ENCODE results near the gene MRPS7. TPM values are rescaled to one million over a fixed set of nuclear protein-coding genes. Genes with fewer than 3 reads are reported as not detected.

The MRPS7 gene
- total RNA-seq, 1 donor from 2014 or later, result 45.3 TPM

DNA sequence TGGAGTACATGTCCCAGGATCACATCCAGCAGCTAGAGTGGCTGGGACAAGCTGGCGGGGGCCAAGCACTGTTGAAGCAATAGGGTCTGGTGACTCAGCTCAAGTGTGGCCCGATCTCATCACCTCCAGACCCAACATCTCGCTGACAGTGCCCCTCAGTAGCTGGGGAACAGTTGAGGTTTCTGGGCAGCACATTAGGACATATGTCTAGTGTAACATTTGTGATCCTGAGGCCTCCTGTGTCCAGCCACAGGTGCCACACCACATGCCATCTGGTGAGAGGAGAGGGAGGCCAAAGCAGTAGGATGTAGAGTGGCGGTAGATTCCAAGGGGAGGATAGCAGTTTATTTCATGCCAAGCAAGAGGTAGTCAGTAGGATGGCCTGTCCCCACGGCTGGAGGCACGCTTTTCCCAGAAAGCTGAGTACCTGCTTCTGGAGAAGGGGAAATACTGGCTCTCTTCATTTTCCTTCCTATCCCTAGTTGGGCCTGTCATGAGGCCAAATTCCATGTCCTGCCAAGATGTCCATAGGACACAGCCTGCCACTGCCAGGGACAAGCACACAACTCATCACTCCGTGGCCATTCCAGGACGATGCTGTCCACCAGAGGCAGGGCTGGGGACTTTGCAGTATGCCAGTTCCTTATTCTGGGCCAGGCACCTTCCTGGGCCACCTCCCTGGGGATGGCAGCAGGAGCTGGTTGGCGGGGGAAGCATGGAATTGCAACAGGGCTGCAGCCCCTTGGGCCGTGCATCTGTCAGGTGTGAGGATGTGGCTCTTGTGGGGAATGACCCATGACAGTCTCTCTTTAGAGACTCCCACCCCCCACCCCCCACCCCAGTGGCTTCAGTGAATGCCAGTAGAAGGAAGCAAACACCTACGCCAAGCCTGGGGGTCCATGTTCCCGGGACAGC, 24.3 kb upstream of the MRPS7 start:
- Mint-ChIP-seq H3K36me3 (peaks cover 33% of the 10 kb centered on the region), H3K9me3 (no peaks in the 10 kb centered on the region), H3K27ac (no peak overlapping the region), H3K27me3 (ENCODE audit: low read depth) (no peaks in the 10 kb centered on the region), H3K4me1 (no peaks in the 10 kb centered on the region), H3K4me3 (no peak overlapping the region)
- no peak for DNase-seq (ENCODE audit: low spot score in 2 of 2, unreplicated experiment in 2 of 2)
- TF ChIP-seq, protein P1, sequence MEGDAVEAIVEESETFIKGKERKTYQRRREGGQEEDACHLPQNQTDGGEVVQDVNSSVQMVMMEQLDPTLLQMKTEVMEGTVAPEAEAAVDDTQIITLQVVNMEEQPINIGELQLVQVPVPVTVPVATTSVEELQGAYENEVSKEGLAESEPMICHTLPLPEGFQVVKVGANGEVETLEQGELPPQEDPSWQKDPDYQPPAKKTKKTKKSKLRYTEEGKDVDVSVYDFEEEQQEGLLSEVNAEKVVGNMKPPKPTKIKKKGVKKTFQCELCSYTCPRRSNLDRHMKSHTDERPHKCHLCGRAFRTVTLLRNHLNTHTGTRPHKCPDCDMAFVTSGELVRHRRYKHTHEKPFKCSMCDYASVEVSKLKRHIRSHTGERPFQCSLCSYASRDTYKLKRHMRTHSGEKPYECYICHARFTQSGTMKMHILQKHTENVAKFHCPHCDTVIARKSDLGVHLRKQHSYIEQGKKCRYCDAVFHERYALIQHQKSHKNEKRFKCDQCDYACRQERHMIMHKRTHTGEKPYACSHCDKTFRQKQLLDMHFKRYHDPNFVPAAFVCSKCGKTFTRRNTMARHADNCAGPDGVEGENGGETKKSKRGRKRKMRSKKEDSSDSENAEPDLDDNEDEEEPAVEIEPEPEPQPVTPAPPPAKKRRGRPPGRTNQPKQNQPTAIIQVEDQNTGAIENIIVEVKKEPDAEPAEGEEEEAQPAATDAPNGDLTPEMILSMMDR (IDR thresholded peaks at IDR 0.05; ENCODE audit: unreplicated experiment), result no peak

DNA sequence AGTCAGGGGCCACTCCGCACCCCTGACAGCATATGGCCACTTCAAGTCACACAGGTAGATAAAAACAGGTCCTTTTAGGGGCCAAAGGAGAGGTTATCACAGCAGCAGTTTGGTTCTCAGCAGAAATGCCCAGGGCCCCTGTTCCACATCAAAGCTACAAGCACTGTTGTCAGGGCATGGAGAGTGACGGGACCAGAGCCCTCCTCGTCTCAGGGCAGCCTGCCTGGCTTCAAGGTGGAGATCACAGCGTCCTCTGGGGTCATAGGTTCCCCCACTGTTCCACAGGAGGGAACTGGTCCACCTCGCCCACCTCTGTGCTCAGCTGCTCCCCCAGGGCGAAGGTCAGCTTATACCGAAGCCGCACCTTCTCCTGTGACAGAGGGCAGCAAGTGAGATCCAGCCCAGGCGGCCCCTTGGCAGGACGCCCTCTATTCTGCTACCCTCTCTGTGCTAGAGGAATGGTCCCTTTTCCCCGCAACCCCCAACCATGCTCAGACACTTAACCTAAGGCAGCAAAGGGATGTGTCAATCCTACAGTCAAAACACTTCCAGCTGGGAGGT, 23.6 kb upstream of the MRPS7 start:
- Mint-ChIP-seq H3K4me3 (no peak overlapping the region), H3K27ac (no peak overlapping the region), H3K36me3 (peaks cover 29% of the 10 kb centered on the region), H3K4me1 (no peaks in the 10 kb centered on the region), H3K27me3 (ENCODE audit: low read depth) (no peaks in the 10 kb centered on the region), H3K9me3 (no peaks in the 10 kb centered on the region)
- DNase-seq (ENCODE audit: low spot score in 2 of 2, unreplicated experiment in 2 of 2), result no peak
- TF ChIP-seq, protein P1 (IDR thresholded peaks at IDR 0.05; ENCODE audit: unreplicated experiment), result no peak

DNA sequence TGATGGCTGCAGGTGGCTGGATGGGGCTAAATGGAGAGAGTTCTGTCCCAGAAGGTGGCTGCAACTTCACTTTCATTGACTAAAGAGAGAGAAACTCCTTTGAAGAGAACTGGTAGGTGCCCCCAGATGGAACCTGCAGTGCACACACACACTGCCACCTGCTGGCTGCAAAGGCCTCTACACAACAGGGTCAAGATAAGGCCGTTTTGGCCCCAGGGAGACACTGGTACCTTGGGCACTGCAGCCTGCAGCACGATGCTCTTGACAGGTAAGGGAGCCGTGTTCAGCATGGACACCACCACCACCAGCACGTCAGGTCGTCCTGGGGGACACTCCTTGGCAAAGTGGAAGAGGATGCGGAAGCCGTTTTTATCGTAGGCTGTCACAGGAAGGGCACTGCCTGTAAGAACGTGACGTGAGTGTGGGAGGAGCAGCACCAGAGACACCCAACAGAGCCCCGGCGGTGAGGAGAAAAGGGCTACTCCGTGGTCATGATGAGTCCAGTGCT, 22.9 kb upstream of the MRPS7 start:
- Mint-ChIP-seq H3K27me3 (ENCODE audit: low read depth) (no peaks in the 10 kb centered on the region), H3K36me3 (peaks cover 28% of the 10 kb centered on the region), H3K4me1 (no peaks in the 10 kb centered on the region), H3K4me3 (no peak overlapping the region), H3K9me3 (no peaks in the 10 kb centered on the region), H3K27ac (peak overlapping the region; percentile 78)
- peak in 1 of 2 experiments; percentile 47 for DNase-seq (ENCODE audit: low spot score in 2 of 2, unreplicated experiment in 2 of 2)
- TF ChIP-seq, protein P1 (IDR thresholded peaks at IDR 0.05; ENCODE audit: unreplicated experiment), result peak; percentile 61

DNA sequence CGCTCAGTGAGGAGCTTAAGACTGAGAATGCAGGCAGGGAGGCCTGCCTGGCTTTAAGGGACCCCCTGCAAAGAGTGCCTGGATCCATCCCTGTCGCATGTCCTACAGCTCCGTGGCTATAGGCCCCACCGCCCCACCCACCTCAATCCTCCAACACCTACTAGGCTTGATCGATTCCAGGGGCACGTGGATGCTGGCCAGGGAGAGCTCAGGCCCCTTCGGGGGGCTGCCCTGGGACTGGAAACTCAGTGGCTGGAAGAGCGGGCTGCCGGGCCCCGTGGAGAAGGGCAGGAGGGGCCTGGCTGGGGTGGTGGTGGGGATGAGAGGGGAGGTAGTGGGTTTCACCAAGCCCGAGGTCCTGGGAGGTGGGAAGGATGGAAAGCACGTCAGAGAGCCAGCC, 22.5 kb upstream of the MRPS7 start:
- no peaks in the 10 kb centered on the region for H3K9me3 Mint-ChIP-seq
- H3K4me3 Mint-ChIP-seq, result no peak overlapping the region
- no peaks in the 10 kb centered on the region for H3K4me1 Mint-ChIP-seq
- TF ChIP-seq, protein P1 (IDR thresholded peaks at IDR 0.05; ENCODE audit: unreplicated experiment), result no peak
- H3K36me3 Mint-ChIP-seq, result peaks cover 28% of the 10 kb centered on the region
- DNase-seq (ENCODE audit: low spot score in 2 of 2, unreplicated experiment in 2 of 2), result no peak
- H3K27me3 Mint-ChIP-seq (ENCODE audit: low read depth), result no peaks in the 10 kb centered on the region
- no peak overlapping the region for H3K27ac Mint-ChIP-seq

DNA sequence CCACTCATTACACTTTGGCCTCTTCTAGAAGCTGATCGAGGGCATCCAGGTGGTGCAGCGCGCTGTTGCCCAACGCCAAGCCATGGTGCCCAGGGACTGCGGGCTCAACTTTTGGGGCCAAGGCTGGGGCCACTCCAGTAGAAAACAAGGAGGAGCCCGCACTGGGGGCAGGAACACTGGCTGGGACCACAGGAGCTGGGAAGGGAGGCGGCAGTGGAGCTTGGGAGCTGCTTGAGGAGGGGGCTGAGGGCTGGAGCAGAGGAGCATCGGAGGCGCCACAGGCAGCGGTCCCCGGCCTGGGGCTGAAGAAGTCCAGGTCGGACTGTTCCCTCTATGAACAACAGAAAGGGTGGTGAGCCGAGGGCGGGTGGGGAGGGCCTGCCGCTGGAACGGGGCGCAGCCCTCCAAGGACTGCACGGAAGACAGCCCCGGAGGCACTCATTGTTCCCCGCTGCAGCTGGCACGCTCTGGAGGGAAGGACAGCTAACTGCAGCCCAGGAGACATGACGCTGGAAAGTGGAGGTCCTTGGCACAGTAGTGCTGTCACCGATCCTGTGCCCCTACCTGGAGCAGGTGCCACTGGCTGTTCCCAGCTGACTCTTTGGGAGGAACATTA, 21.8 kb upstream of the MRPS7 start:
- no peak for DNase-seq (ENCODE audit: low spot score in 2 of 2, unreplicated experiment in 2 of 2)
- TF ChIP-seq, protein P1 (IDR thresholded peaks at IDR 0.05; ENCODE audit: unreplicated experiment), result no peak
- no peaks in the 10 kb centered on the region for H3K4me1 Mint-ChIP-seq
- H3K36me3 Mint-ChIP-seq, result peaks cover 24% of the 10 kb centered on the region
- H3K27ac Mint-ChIP-seq, result no peak overlapping the region
- no peak overlapping the region for H3K4me3 Mint-ChIP-seq
- H3K9me3 Mint-ChIP-seq, result no peaks in the 10 kb centered on the region
- H3K27me3 Mint-ChIP-seq (ENCODE audit: low read depth), result no peaks in the 10 kb centered on the region

Measured in mesothelial cell of epicardium (in vitro differentiated cells).